Measurements from ENCODE around the gene MECR.

DNA sequence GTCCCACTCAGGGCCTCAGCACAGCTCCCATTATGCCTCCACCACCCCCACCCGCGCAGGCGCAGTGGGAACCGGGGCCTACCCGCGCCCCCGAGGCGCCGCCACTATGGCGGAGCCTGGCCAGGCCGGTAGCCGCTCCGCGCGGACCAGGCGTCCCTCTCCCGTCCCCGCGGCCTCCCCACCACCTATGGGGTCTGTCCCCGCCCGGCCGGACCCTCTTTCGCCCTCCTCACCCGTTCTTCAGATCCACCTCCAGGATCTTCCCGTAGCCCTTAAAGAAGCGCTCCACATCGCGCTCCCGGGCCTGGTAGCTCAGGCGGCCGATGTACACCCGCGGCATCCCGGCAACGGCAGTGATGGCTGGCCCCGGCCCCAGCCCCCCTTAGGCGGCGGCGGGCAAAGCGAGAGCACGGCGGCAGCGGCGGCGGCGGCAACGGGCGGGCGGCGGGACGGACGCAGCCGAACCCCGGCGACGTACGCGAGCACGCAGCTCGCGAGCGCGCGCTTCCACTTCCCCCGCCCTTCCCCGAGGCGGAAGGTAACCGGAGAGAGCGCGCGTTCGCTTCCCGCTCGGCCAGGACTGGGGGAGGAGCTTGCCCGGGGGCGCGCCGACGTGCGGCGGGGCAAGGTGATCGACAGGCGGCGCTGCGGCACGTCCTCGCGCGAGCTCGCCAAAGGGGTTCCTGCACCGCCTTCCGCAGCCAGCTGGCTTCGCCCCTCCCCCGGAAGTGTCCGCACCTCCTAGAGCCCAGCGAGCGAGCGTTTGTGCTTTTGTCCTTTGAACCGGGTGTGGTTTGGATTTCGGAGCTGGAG lies 49.1 kb downstream of the MECR start, which contains the start of gene SRSF4:
- TF ChIP-seq, protein P1, sequence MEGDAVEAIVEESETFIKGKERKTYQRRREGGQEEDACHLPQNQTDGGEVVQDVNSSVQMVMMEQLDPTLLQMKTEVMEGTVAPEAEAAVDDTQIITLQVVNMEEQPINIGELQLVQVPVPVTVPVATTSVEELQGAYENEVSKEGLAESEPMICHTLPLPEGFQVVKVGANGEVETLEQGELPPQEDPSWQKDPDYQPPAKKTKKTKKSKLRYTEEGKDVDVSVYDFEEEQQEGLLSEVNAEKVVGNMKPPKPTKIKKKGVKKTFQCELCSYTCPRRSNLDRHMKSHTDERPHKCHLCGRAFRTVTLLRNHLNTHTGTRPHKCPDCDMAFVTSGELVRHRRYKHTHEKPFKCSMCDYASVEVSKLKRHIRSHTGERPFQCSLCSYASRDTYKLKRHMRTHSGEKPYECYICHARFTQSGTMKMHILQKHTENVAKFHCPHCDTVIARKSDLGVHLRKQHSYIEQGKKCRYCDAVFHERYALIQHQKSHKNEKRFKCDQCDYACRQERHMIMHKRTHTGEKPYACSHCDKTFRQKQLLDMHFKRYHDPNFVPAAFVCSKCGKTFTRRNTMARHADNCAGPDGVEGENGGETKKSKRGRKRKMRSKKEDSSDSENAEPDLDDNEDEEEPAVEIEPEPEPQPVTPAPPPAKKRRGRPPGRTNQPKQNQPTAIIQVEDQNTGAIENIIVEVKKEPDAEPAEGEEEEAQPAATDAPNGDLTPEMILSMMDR (conservative IDR thresholded peaks at IDR 0.05): peak; percentile 90
- TF ChIP-seq ZFX (IDR thresholded peaks at IDR 0.05): peak; percentile 99

Measured in C4-2B (cell line).